Body of pancreas (tissue), 4 donors: Measurements from ENCODE around the gene C9orf78.

Experiments
- POLR2A ChIP-seq, 3 donors: fragments of 450-650 bp; IDR thresholded peaks; one replicate each; pipeline ENCODE4 v1.6.1; 2016; ENCODE audit warnings: antibody characterized with exemption in 3 of 3, mild to moderate bottlenecking in 2 of 3
- TF ChIP-seq, protein P1 (sequence below), 7 experiments: fragments of 450-650 bp in 4 of 7; fragments of 200-600 bp in 3 of 7; sonication (generic) in 3 of 7; IDR thresholded peaks; one replicate each; pipeline ENCODE4 v1.5.1; 2016 to 2019; ENCODE audit warnings: antibody characterized with exemption in 7 of 7

DNA sequence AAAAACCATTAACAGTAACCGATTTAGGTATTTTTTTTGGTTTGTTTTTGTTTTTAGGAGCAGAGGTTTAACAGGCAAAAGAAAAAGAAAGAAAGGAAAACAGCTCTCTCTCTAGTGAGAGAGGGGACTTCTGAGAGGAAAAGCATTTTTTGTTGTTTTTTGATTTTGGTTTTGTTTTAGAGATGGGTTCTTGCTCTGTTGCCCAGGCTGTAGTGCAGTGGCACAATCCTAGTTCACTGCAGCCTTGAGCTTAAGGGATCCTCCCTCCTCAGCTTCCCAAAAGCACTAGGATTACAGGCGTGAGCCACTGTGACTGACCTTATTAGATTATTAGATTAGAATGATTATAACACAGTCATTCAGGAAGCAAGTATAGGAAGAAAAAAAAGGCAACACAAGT, 10.3 kb upstream of the C9orf78 start:
- TF ChIP-seq, protein P1, sequence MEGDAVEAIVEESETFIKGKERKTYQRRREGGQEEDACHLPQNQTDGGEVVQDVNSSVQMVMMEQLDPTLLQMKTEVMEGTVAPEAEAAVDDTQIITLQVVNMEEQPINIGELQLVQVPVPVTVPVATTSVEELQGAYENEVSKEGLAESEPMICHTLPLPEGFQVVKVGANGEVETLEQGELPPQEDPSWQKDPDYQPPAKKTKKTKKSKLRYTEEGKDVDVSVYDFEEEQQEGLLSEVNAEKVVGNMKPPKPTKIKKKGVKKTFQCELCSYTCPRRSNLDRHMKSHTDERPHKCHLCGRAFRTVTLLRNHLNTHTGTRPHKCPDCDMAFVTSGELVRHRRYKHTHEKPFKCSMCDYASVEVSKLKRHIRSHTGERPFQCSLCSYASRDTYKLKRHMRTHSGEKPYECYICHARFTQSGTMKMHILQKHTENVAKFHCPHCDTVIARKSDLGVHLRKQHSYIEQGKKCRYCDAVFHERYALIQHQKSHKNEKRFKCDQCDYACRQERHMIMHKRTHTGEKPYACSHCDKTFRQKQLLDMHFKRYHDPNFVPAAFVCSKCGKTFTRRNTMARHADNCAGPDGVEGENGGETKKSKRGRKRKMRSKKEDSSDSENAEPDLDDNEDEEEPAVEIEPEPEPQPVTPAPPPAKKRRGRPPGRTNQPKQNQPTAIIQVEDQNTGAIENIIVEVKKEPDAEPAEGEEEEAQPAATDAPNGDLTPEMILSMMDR (IDR thresholded peaks at IDR 0.05) = no peak
- TF ChIP-seq POLR2A (IDR thresholded peaks at IDR 0.05) = no peak
